Loucy (cell line): ENCODE data around the gene TUBB2B.

Experiments
- H2AFZ ChIP-seq: fragments of 200-600 bp; sonication (generic); 2 replicates; pipeline ENCODE4 v1.6.0; 2016; ENCODE audit warnings: antibody characterized with exemption, mild to moderate bottlenecking, low read length, moderate library complexity
- H3F3A ChIP-seq: fragments of 200-600 bp; 2 replicates; pipeline ENCODE4 v1.6.0; 2016; ENCODE audit warnings: antibody characterized with exemption, low read depth, mild to moderate bottlenecking
- H3K27me3 ChIP-seq: fragments of 200-600 bp; sonication (generic); 2 replicates; pipeline ENCODE4 v1.6.1; 2014; ENCODE audit warnings: low read length, mild to moderate bottlenecking; ENCODE audit not compliant: insufficient read depth, poor library complexity, severe bottlenecking
- H3K36me3 ChIP-seq: fragments of 200-600 bp; sonication (generic); 2 replicates; pipeline ENCODE4 v1.6.1; 2016; ENCODE audit warnings: low read length; ENCODE audit not compliant: insufficient read depth
- H3K4me1 ChIP-seq: fragments of 200-600 bp; sonication (generic); 2 replicates; pipeline ENCODE4 v1.5.1; 2014; ENCODE audit warnings: low read length, mild to moderate bottlenecking; ENCODE audit not compliant: insufficient read depth, poor library complexity, severe bottlenecking
- H3K4me2 ChIP-seq: fragments of 200-600 bp; sonication (generic); 2 replicates; pipeline ENCODE4 v1.6.0; 2014; ENCODE audit warnings: antibody characterized with exemption, low read length, low read depth, mild to moderate bottlenecking; ENCODE audit not compliant: poor library complexity, severe bottlenecking
- H3K4me3 ChIP-seq: fragments of 200-600 bp; sonication (generic); 2 replicates; pipeline ENCODE4 v1.5.1; 2014; ENCODE audit warnings: low read length, mild to moderate bottlenecking, mixed read lengths; ENCODE audit not compliant: poor library complexity, severe bottlenecking
- H3K79me2 ChIP-seq: fragments of 200-600 bp; sonication (generic); 2 replicates; pipeline ENCODE4 v1.6.1; 2014; ENCODE audit warnings: low read length; ENCODE audit not compliant: insufficient read depth
- H3K9ac ChIP-seq: fragments of 200-600 bp; sonication (generic); 2 replicates; pipeline ENCODE4 v1.6.0; 2014; ENCODE audit warnings: mild to moderate bottlenecking, low read depth, low read length, moderate library complexity; ENCODE audit not compliant: poor library complexity, severe bottlenecking
- H3K9me2 ChIP-seq: fragments of 200-600 bp; sonication (generic); replicated peaks from 2 replicates; pipeline ENCODE4 v1.6.1; 2016; ENCODE audit warnings: low read depth, low read length, mixed read lengths
- H3K9me3 ChIP-seq: fragments of 200-600 bp; sonication (generic); 2 replicates; pipeline ENCODE4 v1.6.1; 2014; ENCODE audit warnings: mild to moderate bottlenecking, antibody characterized with exemption, low read length, low read depth; ENCODE audit not compliant: insufficient read depth
- H4K20me1 ChIP-seq: fragments of 200-600 bp; sonication (generic); 2 replicates; pipeline ENCODE4 v1.6.0; 2014; ENCODE audit warnings: antibody characterized with exemption, low read length, mild to moderate bottlenecking; ENCODE audit not compliant: insufficient read depth, poor library complexity, severe bottlenecking
- EZH2phosphoT487 ChIP-seq: fragments of 200-600 bp; IDR thresholded peaks from 2 replicates; pipeline ENCODE4 v1.6.1; 2018; ENCODE audit warnings: antibody characterized with exemption, mild to moderate bottlenecking, moderate library complexity, borderline replicate concordance
- TF ChIP-seq, protein P1 (sequence below): fragments of 200-600 bp; sonication (generic); conservative IDR thresholded peaks from 2 replicates; pipeline ENCODE4 v1.5.1; 2014; ENCODE audit warnings: mild to moderate bottlenecking, antibody characterized with exemption, low read length

Gene TUBB2B

DNA sequence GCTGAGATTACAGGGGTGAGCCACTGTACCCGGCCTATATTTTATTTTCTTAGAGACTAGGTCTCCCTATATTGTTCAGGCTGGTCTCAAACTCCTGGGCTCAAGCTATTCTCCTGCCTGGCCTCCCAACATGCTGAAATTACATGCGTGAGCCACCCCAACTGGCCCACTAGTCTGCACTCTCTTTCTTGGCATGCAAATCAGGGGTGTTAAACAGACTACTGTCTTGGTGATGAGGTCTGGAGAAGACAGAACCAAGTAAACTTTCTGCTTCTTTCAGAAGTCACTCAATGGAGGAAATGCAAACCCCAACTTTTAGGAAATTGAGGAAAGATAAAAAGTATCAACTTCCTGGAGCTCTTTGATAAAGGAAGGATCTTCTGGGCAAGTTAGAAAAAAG is 8.0 kb upstream of the TUBB2B start:
- no peak overlapping the region for H3K4me3 ChIP-seq
- H3K4me1 ChIP-seq: peaks cover 8% of the 10 kb centered on the region
- H3K27me3 ChIP-seq: no peaks in the 10 kb centered on the region
- no peaks in the 10 kb centered on the region for H3K9me2 ChIP-seq
- no peaks in the 10 kb centered on the region for H3F3A ChIP-seq
- no peaks in the 10 kb centered on the region for H3K36me3 ChIP-seq
- no peak overlapping the region for H3K9ac ChIP-seq
- no peak overlapping the region for H2AFZ ChIP-seq
- H4K20me1 ChIP-seq: no peaks in the 10 kb centered on the region
- H3K9me3 ChIP-seq: no peaks in the 10 kb centered on the region
- H3K79me2 ChIP-seq: no peaks in the 10 kb centered on the region
- TF ChIP-seq, protein P1, sequence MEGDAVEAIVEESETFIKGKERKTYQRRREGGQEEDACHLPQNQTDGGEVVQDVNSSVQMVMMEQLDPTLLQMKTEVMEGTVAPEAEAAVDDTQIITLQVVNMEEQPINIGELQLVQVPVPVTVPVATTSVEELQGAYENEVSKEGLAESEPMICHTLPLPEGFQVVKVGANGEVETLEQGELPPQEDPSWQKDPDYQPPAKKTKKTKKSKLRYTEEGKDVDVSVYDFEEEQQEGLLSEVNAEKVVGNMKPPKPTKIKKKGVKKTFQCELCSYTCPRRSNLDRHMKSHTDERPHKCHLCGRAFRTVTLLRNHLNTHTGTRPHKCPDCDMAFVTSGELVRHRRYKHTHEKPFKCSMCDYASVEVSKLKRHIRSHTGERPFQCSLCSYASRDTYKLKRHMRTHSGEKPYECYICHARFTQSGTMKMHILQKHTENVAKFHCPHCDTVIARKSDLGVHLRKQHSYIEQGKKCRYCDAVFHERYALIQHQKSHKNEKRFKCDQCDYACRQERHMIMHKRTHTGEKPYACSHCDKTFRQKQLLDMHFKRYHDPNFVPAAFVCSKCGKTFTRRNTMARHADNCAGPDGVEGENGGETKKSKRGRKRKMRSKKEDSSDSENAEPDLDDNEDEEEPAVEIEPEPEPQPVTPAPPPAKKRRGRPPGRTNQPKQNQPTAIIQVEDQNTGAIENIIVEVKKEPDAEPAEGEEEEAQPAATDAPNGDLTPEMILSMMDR: no peak
- no peak for TF ChIP-seq EZH2phosphoT487
- H3K4me2 ChIP-seq: no peak overlapping the region

DNA sequence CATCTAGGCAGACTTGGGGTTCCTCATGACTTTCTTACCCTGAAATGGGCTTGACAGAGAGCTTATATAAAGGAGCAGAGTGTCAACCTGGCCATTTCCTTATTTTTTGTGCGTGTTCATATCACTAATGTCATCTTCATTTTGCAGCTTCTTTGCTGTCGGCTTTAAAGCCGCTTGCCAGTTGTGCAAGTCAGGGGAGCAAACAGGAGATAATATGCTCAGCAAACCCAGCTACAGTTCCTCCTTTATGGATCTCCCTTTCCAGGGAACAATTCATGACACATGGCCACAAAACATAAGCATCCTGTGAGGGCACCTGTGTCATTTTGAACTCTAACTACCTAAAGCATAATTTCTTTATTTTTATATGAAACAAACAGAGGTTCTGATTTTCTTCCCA is 6.5 kb upstream of the TUBB2B start:
- Histone ChIP-seq H4K20me1 (no peaks in the 10 kb centered on the region), H3F3A (no peaks in the 10 kb centered on the region), H3K4me1 (peaks cover 8% of the 10 kb centered on the region), H3K4me3 (no peak overlapping the region), H3K36me3 (no peaks in the 10 kb centered on the region), H3K9me2 (no peaks in the 10 kb centered on the region), H3K79me2 (no peaks in the 10 kb centered on the region), H3K27me3 (no peaks in the 10 kb centered on the region), H3K4me2 (no peak overlapping the region), H3K9me3 (no peaks in the 10 kb centered on the region), H2AFZ (no peak overlapping the region), H3K9ac (no peak overlapping the region)
- TF ChIP-seq, protein P1: no peak
- TF ChIP-seq EZH2phosphoT487: no peak

DNA sequence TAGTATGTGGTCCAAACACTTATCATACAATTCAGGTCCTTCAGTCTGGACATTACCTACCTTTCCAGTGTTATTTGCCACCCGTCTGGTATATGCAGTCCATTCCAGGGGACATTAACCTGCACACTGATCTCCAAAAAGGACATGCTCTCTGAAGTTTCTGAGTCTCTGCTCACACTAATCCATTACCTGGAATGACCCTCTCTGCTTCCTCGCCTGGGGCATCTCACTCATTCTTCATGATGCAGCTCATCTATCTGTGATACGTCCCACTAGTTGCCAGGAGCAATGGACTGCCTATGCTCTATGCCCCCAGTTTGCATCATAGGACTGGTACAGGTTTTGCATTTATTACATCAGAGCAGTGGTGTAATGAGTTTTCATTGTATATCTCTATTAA is 5.9 kb upstream of the TUBB2B start:
- Histone ChIP-seq H3K9ac (no peak overlapping the region), H3K27me3 (no peaks in the 10 kb centered on the region), H3K4me1 (peaks cover 8% of the 10 kb centered on the region), H3K9me3 (no peaks in the 10 kb centered on the region), H4K20me1 (no peaks in the 10 kb centered on the region), H3K36me3 (no peaks in the 10 kb centered on the region), H3K79me2 (no peaks in the 10 kb centered on the region), H3K4me3 (no peak overlapping the region), H3K9me2 (no peaks in the 10 kb centered on the region), H3K4me2 (no peak overlapping the region), H3F3A (no peaks in the 10 kb centered on the region), H2AFZ (no peak overlapping the region)
- TF ChIP-seq, protein P1: no peak
